Stimulated activated naive B cell treated with anti-CD40 and anti-IgM and Interleukin-4, amounts not matched to agents 10 μg/mL and 1 μg/mL and 100 μg/mL, for 72 hours (primary cell): Measurements from ENCODE around the gene RALGPS1.
A peak's percentile ranks its signal among the peaks of the same experiment; 100 is the strongest.

ENCODE experiments used
- ATAC-seq, 2 donors: fragments of 150-1000 bp; cut with Tn5 transposase; replicated peaks; 2 replicates each; pipeline ENCODE4 v1.10.0; 2021; ENCODE audit warnings: moderate library complexity in 1 of 2
- DNase-seq: peaks from one replicate; pipeline ENCODE4 v3.0.0; 2021
- H3K27ac Mint-ChIP-seq: one replicate; pipeline ENCODE4 v1.8.0; 2022; ENCODE audit warnings: mild to moderate bottlenecking, mixed read lengths
- H3K27me3 Mint-ChIP-seq, 2 donors: one replicate each; pipeline ENCODE4 v1.8.0; 2022; ENCODE audit warnings: mixed read lengths in 2 of 2
- H3K36me3 Mint-ChIP-seq, 2 donors: one replicate each; pipeline ENCODE4 v1.8.0; 2022; ENCODE audit warnings: mixed read lengths in 2 of 2, mild to moderate bottlenecking in 1 of 2
- H3K4me1 Mint-ChIP-seq, 2 donors: one replicate each; pipeline ENCODE4 v1.8.0; 2022; ENCODE audit warnings: mixed read lengths in 2 of 2, mild to moderate bottlenecking in 1 of 2
- H3K4me3 Mint-ChIP-seq, 2 donors: one replicate each; pipeline ENCODE4 v1.8.0; 2022; ENCODE audit warnings: mild to moderate bottlenecking in 2 of 2, mixed read lengths in 2 of 2, moderate library complexity in 1 of 2
- H3K9me3 Mint-ChIP-seq, 2 donors: one replicate each; pipeline ENCODE4 v1.8.0; 2022; ENCODE audit warnings: mixed read lengths in 2 of 2, mild to moderate bottlenecking in 1 of 2

The RALGPS1 gene

GRCh38 chr9:127059030-127059429 lies 144.4 kb downstream of the RALGPS1 start:
- Mint-ChIP-seq H3K36me3 (peaks cover 3 to 11% of the 10 kb centered on the region in 2 donors), H3K4me1 (peaks cover 30 to 34% of the 10 kb centered on the region in 2 donors), H3K27ac (peak overlapping the region; percentile 7), H3K9me3 (no peaks in the 10 kb centered on the region), H3K27me3 (no peaks in the 10 kb centered on the region), H3K4me3 (no peak overlapping the region)
- ATAC-seq (peak in 1 of 2 donors; percentile 21), DNase-seq (no peak)

GRCh38 chr9:127059765-127060361 lies 145.3 kb downstream of the RALGPS1 start:
- Mint-ChIP-seq H3K4me1 (peaks cover 30 to 34% of the 10 kb centered on the region in 2 donors), H3K36me3 (peaks cover 3 to 11% of the 10 kb centered on the region in 2 donors), H3K27ac (peak overlapping the region; percentile 57), H3K9me3 (no peaks in the 10 kb centered on the region), H3K4me3 (peak overlapping the region; percentile 2 to 33), H3K27me3 (no peaks in the 10 kb centered on the region)
- DNase-seq, result peak; percentile 51
- peak; percentile 94 to 95 for ATAC-seq

GRCh38 chr9:127061411-127061810 lies 146.8 kb downstream of the RALGPS1 start:
- DNase-seq (no peak), ATAC-seq (no peak)
- H3K9me3 Mint-ChIP-seq, result no peaks in the 10 kb centered on the region
- no peak overlapping the region for H3K27ac Mint-ChIP-seq
- H3K4me1 Mint-ChIP-seq, result peaks cover 30 to 34% of the 10 kb centered on the region in 2 donors
- H3K36me3 Mint-ChIP-seq, result peaks cover 6 to 18% of the 10 kb centered on the region in 2 donors
- H3K27me3 Mint-ChIP-seq, result no peaks in the 10 kb centered on the region
- H3K4me3 Mint-ChIP-seq, result no peak overlapping the region

DNA sequence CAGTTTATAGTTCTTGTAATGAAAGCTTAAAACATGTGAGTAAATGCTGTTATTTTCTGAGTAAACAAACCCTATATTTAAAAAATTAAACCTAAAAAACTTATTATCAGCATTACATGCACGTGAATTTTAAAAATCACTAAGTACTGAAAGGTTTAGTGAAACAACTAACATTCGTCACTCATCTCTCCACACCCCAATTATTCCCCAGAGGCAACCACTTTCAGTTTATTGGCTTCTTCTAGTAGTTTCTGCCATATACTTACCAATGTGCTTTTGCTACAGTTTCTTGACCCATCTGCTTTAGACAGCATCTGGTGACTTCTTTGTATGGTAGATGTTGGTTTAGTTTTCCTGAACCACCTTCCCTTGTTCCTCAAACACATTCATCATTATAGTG lies 149.8 kb downstream of the RALGPS1 start:
- no peak overlapping the region for H3K27ac Mint-ChIP-seq
- no peak overlapping the region for H3K4me3 Mint-ChIP-seq
- H3K9me3 Mint-ChIP-seq, result no peaks in the 10 kb centered on the region
- DNase-seq, result no peak
- no peaks in the 10 kb centered on the region for H3K27me3 Mint-ChIP-seq
- peaks cover 11 to 23% of the 10 kb centered on the region in 2 donors for H3K36me3 Mint-ChIP-seq
- no peak for ATAC-seq
- peaks cover 17 to 27% of the 10 kb centered on the region in 2 donors for H3K4me1 Mint-ChIP-seq

- ATAC-seq (no peak), DNase-seq (no peak)
- Mint-ChIP-seq H3K27ac (no peak overlapping the region), H3K27me3 (no peaks in the 10 kb centered on the region), H3K4me1 (peaks cover 5 to 14% of the 10 kb centered on the region in 2 donors), H3K9me3 (no peaks in the 10 kb centered on the region), H3K36me3 (peaks cover 9 to 23% of the 10 kb centered on the region in 2 donors), H3K4me3 (no peak overlapping the region)
Observed at GRCh38 chr9:127065592-127065991, 151.0 kb downstream of the RALGPS1 start.

DNA sequence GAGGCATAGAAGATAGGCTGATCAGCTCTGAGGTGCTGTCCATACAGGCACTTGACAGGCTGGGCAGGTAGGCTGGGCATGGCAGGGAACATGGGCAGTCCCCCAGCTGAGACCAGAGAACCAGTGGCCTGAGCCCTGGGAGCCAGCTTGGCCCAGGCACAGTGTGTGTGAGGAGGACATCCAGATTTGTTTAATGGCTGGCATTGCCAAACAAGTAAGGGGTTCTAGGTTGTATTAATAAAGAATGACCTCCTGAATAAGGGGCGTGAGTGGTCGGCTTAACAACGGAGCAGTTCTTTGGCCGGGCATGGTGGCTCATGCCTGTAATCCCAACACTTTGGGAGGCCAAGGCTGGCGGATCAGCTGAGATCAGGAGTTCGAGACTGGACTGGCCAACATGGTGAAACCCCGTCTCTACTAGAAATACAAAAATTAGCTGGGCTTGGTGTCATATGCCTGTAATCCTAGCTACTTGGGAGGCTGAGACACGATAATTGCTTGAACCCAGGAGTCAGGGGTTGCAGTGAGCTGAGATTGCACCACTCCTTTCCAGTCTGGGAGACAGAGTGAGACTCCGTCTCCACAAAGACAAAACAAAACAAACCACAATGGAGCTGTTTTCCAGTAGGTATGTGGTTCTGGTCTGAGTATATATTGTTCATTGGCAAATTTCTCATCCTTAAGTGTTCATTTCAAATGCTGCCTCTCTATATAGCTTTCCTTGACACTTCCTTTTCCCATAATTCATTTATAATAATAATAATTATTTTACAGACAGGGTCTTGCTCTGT lies 151.7 kb downstream of the RALGPS1 start:
- Mint-ChIP-seq H3K27me3 (no peaks in the 10 kb centered on the region), H3K9me3 (peaks cover 0 to 2% of the 10 kb centered on the region in 2 donors), H3K4me1 (peaks cover 2 to 10% of the 10 kb centered on the region in 2 donors), H3K36me3 (peaks cover 12 to 26% of the 10 kb centered on the region in 2 donors), H3K27ac (no peak overlapping the region), H3K4me3 (no peak overlapping the region)
- no peak for DNase-seq
- no peak for ATAC-seq

GRCh38 chr9:127066851-127067136 lies 152.2 kb downstream of the RALGPS1 start:
- no peak overlapping the region for H3K27ac Mint-ChIP-seq
- ATAC-seq (no peak), DNase-seq (no peak)
- H3K27me3 Mint-ChIP-seq, result no peaks in the 10 kb centered on the region
- H3K36me3 Mint-ChIP-seq, result peaks cover 14 to 28% of the 10 kb centered on the region in 2 donors
- H3K4me3 Mint-ChIP-seq, result no peak overlapping the region
- peaks cover 1 to 3% of the 10 kb centered on the region in 2 donors for H3K9me3 Mint-ChIP-seq
- H3K4me1 Mint-ChIP-seq, result peaks cover 2 to 10% of the 10 kb centered on the region in 2 donors

DNA sequence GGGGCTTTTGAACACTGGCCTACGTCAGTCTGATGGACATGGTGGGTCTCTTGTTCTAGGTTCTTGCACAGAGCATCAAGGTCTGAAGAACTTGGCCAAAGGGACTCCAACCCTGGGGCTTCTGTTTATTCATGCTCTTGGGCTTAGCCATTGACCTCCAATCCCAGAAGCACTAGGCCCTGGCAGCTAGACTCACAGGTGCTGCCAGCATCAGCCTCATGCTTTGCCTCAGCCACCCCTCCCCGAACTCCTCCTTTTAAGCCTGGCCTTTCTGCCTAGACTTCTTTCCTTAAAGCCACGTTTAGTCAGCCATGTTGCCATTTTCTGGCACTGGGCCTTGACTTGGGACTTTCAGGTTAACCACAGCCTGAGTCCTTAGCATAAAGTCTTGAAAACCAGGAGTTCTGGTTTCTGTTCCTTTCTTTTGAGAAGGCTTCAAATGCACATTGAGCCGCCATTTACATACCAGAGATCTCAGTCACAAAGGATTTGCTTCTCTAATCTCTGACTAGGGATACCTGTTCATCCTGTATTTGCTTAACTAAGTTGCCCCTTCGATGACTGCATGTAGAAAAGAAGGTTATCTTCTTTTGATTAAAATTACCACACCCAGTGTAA lies 153.1 kb downstream of the RALGPS1 start:
- Mint-ChIP-seq H3K36me3 (peaks cover 21 to 35% of the 10 kb centered on the region in 2 donors), H3K4me1 (peaks cover 2 to 10% of the 10 kb centered on the region in 2 donors), H3K27me3 (no peaks in the 10 kb centered on the region), H3K27ac (no peak overlapping the region), H3K9me3 (peaks cover 5 to 6% of the 10 kb centered on the region in 2 donors), H3K4me3 (no peak overlapping the region)
- ATAC-seq (no peak), DNase-seq (no peak)

DNA sequence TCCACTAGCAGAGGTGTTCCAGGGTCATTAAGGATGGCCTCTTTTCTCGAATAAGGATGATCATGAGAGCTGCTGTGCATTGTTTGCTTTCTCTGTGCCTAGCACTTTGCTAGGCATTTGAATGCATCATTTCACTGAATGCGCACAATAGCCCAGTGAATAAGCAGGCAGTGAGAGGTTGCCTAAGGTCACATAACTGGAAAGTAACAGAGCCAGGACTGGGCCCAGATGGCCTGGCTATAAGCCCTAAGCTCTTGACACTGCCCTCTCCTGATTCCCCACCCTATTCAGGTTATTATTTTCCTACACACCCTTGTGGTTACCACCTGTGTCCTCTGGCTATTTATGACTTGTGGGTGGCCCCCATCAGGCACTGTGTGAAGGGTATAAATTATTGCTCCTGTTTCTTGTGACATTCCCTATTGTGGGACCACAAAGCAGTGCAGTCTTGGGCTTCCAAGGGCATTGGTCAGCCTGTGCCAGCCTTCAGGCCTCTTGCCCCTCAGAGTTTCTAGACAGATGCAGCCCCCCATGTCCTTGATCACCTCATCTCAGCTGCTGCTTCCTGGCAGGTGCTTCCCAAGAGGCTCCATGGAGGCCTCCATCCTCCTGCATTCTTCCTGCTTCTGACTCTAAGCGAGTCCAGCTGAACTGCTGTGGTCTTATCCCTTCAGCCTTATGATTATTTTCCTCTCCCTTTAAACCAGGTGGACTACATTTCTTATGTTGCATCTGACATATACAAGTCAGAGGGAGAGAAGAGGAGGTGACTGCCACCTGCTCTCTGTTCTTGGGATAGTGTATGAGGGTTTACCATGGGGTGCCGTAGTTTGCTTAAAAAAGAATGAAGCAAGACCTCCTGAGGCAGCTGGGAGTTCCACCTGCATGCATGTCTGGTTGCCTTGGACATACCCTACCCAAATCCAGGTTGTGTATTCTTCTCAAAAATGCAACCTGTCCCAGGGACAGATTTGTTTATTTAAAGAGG lies 160.3 kb downstream of the RALGPS1 start:
- Mint-ChIP-seq H3K4me3 (no peak overlapping the region), H3K36me3 (peaks cover 29 to 31% of the 10 kb centered on the region in 2 donors), H3K27me3 (no peaks in the 10 kb centered on the region), H3K4me1 (no peaks in the 10 kb centered on the region), H3K27ac (no peak overlapping the region), H3K9me3 (peaks cover 5 to 6% of the 10 kb centered on the region in 2 donors)
- DNase-seq (no peak), ATAC-seq (no peak)

- peaks cover 5 to 6% of the 10 kb centered on the region in 2 donors for H3K9me3 Mint-ChIP-seq
- H3K27me3 Mint-ChIP-seq, result no peaks in the 10 kb centered on the region
- ATAC-seq, result no peak
- no peak overlapping the region for H3K27ac Mint-ChIP-seq
- peaks cover 29 to 32% of the 10 kb centered on the region in 2 donors for H3K36me3 Mint-ChIP-seq
- no peak for DNase-seq
- H3K4me1 Mint-ChIP-seq, result no peaks in the 10 kb centered on the region
- H3K4me3 Mint-ChIP-seq, result no peak overlapping the region
Observed at GRCh38 chr9:127075624-127076372, 161.2 kb downstream of the RALGPS1 start.

- peaks cover under 1 to 2% of the 10 kb centered on the region in 2 donors for H3K9me3 Mint-ChIP-seq
- ATAC-seq (no peak), DNase-seq (no peak)
- no peak overlapping the region for H3K27ac Mint-ChIP-seq
- no peaks in the 10 kb centered on the region for H3K27me3 Mint-ChIP-seq
- H3K4me3 Mint-ChIP-seq, result no peak overlapping the region
- no peaks in the 10 kb centered on the region for H3K4me1 Mint-ChIP-seq
- H3K36me3 Mint-ChIP-seq, result peaks cover 25% of the 10 kb centered on the region in 2 donors
Observed at GRCh38 chr9:127076860-127077643, 162.5 kb downstream of the RALGPS1 start.

GRCh38 chr9:127077644-127077946 lies 163.0 kb downstream of the RALGPS1 start:
- no peaks in the 10 kb centered on the region for H3K27me3 Mint-ChIP-seq
- H3K9me3 Mint-ChIP-seq, result no peaks in the 10 kb centered on the region
- H3K36me3 Mint-ChIP-seq, result peaks cover 20 to 21% of the 10 kb centered on the region in 2 donors
- H3K4me1 Mint-ChIP-seq, result no peaks in the 10 kb centered on the region
- H3K4me3 Mint-ChIP-seq, result no peak overlapping the region
- H3K27ac Mint-ChIP-seq, result no peak overlapping the region
- no peak for DNase-seq
- no peak for ATAC-seq

DNA sequence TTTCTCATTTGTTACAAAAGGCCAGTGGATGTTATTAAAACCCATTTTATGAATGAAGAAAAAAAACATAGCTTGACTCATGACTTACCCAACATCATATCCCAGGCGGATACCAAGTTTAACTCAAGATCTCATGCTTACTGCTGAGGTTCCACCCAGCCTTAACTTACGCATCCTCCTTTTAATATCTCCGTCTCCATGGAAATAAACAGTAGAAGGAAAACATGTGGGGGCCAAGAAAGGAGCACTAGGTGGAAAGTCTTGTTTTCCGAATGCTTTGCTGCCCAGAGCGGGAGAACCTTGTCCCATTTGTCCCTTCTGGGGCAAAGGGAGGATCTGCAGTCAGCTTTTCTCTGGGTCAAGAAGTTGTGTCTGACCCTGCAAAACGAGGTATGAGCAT lies 163.8 kb downstream of the RALGPS1 start:
- no peak for DNase-seq
- Mint-ChIP-seq H3K4me1 (no peaks in the 10 kb centered on the region), H3K4me3 (no peak overlapping the region), H3K36me3 (peaks cover 16 to 21% of the 10 kb centered on the region in 2 donors), H3K9me3 (no peaks in the 10 kb centered on the region), H3K27me3 (no peaks in the 10 kb centered on the region), H3K27ac (no peak overlapping the region)
- no peak for ATAC-seq
